Astrocyte of the hippocampus (primary cell): ENCODE measurements around the gene LLGL1.
"Not testable (repeated sequence)": the region's sequence is repeated elsewhere in the genome, so short reads cannot be mapped to it uniquely, and the experiment has no call there.

Experiments used
- DNase-seq: peaks from one replicate; pipeline ENCODE4 v3.0.0; 2011; ENCODE audit warnings: low read depth, low spot score

Gene LLGL1

DNA sequence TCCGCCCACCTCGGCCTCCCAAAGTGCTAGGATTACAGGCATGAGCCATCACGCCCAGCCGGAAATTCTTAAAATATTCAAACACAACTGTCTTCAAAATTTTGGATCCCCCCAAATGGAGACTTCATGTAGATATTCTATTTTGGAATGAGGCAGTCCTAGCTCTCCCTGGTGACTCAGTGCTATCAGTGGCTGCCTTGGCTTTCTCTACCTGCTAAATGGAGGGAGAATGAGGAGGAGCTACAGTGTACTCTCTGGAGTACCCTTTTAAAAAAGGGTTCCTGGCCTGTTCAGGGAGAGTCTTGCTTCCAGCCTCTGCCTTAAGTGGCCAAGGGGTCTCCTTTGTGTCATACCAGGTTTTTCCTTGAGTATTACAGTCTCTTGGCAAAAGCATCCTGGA lies 31.0 kb upstream of the LLGL1 start:
- no peak for DNase-seq

DNA sequence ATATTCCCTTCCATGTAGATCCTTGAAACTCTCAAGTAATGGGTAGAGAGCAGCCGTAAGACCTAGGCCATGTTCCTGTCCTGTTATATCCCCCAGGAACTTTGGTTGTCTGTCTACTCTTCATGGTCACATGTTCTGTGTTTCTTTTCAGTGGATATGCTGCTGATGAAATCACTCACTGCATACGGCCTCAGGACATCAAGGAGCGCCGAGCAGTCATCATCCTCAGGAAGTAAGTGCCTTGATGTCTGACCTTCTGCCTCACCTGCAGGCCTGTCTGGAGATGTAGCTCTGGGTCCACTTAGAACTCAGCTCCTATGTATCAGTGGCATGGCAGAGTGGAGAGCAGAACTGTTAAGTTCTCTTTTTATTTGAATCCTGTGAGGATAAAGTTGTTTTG lies 30.6 kb upstream of the LLGL1 start:
- no peak for DNase-seq

DNA sequence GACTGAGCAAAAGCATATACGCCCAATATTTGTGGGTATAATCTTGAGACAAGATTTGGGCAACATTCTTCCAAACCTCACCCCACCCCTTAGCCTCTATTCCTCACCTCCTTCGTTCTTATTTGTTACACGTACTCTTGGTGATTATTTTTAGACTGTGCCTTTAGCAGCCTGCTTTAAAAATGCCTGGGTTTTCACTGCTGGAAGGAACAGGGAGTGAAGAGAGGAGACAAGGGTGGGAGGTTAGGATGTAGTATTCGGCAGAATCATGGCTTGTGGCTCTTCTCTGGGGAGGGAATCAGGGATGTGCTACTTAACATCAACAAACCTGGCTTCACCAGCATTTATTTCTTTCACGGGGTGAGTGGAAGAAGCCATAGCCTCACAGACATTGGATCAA lies 30.2 kb upstream of the LLGL1 start:
- DNase-seq = no peak

DNA sequence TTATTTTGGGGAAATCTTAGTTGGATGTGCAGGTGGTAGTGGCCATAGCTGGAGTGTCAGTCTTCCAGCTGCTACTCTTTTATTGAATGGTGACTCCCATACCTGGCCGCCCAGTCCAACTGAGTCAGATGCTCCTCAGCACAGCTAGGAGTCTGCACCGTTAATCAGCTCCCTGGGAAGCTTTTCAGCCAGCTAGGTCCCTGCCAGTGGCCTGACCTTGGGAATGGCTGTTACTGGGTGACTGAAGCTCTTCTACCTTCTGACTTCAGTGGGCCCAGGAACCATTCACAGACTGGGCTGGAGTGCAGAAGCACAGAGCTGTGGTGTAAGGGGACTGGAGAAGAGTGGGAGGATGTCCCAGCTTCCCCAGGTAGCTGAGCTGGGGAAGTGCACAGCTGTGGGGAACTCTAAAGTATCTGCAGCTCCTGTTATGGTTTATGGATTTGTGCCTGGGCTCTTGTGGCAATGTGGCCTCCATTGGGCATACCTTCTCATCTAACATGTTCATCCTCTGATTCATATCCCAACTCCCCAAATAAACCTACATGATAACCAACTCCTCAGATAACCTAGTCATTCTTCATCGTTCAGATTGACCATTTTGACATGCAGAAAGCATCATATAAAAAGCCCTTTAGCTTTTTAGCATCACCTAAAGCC lies 27.8 kb upstream of the LLGL1 start:
- no peak for DNase-seq

DNA sequence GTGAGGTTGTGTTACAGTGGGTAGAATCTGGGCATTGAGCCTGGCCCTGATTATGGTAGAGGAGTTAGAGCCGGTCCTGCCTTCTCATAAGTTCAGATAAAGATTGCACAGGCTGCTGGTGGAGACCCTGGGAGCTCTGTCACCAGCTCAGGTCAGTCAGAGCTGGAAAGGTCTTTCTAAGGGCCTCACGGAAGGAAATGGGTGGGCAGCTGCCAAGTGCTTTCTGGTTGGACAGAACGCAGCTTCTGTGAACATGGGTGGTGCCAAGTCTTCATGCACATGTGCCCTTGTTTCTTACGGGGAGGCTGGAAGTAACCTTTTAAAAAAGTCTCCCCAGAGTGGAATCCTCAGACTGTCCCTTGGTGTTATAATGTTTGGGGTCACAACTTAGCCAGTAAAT lies 26.9 kb upstream of the LLGL1 start:
- DNase-seq = no peak

DNA sequence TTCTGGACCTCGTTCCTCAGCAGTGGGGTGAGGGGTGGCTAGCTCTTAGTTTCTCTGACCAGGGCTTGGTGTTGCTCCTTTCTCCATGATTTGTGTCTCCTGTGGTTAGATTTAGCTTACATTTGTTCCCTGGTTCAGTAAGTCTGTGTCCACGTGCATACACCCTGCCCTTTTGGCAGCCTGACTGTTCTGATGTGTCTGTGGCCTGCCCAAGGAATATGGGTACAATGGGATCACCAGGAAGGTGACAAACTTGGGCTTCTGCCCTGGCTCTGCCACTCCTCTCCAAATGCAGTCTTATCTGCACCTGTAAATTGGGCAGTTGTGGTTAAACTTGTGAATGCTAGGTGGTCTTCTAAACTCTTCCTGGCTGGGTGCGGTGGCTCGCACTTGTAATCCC lies 24.3 kb upstream of the LLGL1 start:
- DNase-seq = no peak

DNA sequence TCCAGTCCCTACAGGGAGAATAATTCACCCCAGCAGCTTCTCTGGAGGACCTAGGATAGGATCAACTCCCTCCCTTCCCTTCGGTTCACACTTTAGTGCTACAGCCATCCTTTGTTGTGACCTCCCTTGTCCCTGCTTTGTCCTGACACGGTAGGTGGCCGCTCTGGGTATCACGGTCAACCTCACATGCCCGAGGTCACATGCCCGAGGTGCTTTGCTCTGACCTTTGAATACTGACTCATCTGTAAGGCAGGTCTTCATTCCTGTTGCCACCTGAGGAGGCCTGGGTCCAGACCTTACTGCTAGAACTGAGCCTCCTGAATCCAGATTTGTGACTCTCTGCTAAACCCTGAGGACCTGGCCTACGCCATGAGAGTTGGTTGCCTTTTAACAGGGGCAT lies 22.1 kb upstream of the LLGL1 start:
- DNase-seq = no peak

DNA sequence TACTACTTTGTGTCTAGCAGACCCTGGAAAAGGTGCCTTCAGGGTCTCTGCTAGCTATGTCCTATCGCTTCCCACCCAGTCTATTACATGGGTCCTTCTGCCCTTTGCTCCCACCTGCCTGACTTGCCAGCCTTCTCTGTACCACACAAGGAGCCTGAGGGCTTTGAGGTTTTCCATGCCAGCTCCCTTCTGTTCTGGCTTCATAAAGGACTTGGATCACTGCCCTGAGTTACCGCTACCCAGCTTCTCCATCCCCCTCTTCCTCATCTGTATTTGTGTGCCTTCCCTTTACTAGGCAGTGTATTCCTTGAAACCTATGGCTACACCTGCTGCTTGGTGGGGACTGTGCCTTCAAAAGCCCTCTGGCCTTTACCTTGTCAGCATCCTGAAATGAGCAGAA lies 19.6 kb upstream of the LLGL1 start:
- DNase-seq = peak; percentile 29

DNA sequence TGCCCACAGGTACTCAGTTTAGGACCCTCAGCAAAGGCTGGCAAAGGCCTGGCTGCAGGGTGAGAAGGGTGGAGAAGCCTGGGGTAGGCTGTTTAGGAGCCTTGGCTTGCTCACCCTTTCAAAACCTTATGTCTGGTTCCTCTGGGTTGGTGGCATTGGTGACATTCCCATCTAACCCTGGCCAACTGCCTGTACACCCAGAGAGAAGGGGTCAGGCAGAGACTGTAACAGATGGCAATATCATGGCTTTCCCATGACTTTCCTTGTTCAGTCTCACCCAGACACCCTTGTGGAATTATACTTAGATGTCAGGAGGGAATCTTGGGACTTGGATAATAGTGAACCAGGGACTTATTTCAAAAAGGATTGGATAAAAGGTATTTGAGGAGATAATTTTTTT lies 18.5 kb upstream of the LLGL1 start:
- no peak for DNase-seq

DNA sequence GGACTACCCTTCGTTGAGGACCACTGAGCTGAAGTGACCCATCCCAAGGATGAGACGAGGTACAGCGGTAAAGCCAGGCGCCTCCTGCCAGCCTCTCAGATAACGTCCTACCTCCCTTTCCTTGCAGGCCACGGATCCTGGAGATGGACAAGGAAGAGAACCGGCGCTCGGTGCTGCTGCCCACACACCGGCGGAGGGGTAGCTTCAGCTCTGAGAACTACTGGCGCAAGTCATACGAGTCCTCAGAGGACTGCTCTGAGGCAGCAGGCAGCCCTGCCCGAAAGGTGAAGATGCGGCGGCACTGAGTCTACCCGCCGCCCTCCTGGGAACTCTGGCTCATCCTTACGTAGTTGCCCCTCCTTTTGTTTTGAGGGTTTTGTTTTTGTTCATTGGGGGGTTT lies 17.3 kb upstream of the LLGL1 start:
- DNase-seq = no peak

DNA sequence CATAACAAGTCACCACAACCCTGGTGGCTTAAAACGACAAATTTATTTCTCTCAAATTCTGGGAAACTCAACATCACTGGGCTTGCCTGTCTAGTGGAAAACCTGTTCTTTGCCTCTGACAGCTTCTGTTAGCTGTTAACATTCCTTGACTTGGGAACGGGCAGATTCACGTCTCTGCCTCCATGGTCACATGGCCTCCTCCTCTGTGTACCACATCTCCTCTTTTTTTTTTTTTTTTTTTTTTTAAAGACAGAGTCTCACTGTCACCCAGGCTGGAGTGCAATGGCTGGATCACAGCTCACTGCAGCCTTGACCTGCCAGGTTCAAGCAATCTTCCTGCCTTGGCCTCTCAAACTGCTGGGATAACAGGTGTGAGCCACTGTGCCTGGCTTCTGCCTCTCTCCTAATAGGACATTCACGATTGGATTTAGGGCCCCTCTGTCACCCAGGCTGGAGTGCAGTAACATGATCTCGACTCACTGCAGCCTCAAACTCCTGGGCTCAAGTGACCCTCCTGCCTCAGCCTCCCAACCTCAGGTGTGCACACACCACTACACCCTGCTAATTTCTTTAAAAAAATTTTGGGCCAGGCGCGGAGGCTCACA lies 11.7 kb upstream of the LLGL1 start:
- no peak for DNase-seq

DNA sequence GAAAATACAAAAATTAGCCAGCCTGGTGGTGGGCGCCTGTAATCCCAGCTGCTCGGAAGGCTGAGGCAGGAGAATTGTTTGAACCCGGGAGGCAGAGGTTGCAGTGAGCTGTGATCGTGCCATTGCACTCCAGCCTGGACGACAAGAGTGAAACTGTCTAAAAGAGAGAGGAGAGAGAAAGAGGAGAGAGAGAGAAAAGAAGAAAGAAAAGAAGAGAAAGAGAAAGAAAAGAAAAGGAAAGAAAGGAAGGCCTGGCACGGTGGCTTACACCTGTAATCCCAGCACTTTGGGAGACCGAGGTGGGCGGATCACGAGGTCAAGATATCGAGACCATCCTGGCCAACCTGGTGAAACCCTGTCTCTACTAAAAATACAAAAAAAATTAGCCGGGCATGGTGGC lies 8.5 kb upstream of the LLGL1 start:
- DNase-seq = not testable (repeated sequence)

DNA sequence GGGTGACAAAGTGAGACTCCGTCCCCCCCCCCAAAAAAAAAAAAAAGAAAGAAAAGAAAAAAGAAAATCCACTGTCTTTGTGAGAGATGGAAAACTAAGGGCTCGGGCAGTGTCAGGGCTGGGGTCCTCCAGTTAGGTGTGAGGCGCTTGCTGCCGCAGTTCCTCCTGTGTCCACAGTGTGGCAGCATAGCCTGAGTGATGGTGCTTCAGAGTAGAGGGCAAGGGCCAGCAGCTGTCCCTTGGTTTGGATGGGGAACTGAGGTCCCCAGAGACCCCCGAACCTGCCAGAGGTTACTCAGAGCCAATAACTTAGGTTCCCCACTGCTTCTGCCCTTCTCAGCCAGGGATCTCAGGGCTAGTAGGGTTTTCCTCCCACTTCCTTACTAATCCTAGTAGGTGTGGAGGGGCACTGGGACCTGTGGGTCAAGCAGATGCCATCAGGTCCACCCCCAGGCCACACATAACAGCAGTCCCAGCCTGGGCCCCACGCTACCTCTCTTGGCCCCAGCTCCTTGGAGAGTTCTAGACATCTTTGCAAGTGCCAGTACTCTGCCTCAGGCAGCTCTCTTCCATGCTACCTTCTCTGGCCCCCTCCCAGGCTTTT lies 7.9 kb upstream of the LLGL1 start:
- peak; percentile 81 for DNase-seq

DNA sequence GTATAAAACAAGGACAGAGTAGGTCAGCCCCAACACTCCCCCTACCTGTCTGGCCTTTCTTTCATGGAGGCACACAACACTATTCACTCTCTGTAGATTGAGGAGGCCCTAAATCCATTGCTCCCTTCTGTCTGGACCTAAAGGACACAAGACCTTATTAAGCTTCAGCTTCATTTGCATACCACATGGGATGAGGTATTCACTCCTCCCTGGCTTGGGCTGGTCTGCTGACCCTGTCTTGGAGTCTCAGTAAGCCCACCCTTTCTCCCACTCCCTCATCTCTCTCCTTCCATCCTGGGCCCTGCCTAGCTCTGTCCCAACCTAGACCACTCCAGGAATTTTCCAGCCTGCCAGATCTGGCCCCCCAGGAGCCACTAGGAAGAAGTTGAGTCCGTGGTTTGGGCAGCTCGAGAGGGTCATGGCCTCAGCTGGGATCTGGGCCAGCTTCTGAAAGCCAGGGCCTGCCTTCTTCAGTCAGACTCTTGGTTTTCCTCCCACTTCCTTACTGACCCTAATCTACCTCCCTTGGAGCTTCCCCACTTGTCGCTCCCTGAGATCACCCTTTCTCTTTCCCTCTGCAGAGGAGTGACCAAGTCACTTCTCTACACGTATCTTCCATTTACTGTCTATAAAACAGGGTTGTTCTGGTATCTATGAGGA lies 6.5 kb upstream of the LLGL1 start:
- peak; percentile 70 for DNase-seq

DNA sequence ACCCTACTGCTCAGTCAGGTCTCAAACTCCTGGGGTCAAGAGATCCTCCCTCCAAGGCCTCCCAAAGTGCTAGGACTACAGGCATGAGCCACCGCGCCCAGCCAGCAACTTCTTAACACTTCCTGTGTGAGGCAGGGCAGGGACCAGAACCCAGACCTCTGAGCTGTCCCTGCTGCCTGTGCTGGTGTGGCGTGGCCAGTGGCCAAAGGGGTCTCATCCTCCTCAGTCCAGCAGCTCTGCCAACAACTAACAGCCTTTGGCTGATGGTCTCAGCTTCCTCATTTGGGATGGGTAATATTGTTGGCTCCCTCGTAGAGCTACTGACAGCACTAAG lies 1.4 kb upstream of the LLGL1 start:
- no peak for DNase-seq

DNA sequence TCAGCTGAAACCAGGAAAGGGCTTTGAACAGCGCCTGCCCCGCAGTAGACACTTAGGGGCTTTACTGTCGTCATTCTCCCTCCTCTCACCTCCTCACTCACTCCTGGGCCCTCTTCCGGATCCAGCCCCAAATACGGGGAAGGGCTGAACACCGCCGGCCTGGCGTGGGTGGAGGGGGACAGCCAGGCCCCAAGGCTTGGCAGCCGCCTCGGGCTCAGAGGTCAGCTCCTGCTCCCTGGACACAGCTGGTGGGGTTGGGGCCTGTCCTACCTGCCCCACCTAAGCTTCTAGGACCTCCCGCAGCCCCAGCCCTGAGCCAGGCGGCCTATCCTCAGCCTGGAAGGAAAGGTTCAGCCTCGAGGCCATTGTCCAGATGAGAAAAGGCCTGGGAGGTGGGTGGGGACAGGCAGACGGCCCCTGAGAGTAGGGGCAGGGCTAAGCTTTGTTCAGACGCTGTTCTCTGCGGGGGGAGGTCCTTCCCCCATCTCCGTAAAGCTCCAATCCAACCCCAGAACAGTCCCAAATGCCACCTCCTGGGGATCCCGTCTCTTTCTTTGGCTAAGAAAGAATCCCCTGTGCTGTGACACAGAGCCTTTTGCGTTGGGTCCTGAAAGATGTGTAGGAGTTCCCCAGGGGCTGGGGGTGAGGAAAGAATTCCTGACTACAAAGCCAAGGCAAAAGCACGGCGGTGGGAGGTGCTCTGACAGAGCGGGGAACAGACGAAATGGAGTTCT lies 881 bp upstream of the LLGL1 start:
- DNase-seq = peak; percentile 46

DNA sequence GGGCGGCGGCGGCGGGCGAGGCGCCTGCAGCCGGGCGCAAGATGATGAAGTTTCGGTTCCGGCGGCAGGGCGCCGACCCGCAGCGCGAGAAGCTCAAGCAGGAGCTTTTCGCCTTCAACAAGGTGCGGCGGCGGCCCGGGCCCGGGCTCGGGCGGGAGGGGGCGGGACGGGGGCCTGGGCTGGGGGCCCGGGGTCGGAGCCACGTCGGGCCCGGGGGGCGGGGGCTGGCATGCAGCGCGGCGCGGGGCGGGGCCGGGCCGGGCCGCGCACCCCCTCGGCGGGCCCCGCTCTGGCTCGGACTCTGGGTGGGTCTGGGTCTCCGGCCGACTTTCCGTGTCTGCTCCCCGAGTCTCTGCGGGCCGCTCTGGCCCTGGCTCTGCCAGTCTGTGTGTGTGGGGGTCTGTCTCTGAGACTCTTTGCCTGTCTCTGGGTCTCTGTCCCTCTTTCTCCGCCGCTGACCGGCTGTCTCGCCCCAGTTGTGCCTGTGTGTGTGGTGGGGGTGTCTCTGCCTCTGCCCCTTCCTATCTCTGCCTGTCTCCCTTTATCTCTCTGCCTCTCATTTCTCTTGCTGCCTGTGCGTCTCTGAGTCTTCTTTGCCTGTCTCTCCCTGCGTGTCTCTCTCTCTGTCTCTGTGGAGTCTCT lies 328 bp downstream of the LLGL1 start:
- no peak for DNase-seq

DNA sequence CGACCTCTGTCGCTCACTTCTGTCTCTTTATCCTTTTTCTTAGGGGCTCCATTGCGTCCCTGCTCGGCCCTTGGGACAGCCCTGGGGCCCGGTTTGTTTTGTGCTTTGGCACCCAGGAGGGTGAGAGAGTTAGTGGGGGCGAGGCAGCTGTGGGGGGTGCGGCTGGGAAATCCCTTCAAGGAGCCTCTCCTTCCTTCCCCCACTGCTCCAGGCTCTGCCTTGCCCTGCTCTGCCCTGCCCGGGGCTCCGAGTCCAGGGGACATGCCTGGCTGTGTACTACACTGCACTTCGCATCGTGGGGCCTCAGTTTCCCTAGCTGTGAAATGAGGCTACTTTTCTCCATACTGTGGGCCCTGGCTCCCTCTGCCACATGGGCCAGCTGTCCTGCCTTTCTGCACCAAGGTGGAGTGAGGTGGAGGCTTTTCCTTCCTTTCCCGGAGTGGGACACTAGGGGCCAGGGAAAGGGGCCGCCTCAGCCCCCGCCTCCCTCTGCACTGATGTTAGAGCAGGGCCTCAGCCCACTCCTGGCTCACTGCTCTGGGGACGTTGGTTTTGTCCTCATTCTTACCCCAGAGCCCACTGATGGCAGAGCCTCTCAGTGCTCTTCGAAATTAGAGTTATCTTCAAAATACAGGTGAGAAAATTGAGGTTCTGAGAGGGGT lies 980 bp downstream of the LLGL1 start:
- peak; percentile 29 for DNase-seq

DNA sequence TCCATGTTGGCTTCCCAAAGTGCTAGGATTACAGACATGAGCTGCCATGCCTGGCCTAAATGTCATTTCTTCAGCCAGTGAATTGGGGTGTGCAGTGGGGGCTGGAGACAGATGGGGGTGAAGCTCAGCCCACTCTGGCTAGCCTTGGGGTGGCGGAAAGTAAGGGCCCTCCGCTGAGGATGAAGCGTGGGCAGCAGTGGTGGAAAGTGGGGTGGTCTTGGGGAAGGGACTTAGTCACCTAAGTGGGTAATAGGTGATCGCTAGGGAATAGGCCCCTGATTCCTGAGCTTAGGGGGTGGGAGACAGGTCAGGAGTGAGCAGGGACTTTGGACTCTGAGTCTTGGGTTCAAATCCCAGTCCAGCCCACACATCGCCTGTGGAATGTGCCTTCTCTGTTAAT lies 2.2 kb downstream of the LLGL1 start:
- no peak for DNase-seq

DNA sequence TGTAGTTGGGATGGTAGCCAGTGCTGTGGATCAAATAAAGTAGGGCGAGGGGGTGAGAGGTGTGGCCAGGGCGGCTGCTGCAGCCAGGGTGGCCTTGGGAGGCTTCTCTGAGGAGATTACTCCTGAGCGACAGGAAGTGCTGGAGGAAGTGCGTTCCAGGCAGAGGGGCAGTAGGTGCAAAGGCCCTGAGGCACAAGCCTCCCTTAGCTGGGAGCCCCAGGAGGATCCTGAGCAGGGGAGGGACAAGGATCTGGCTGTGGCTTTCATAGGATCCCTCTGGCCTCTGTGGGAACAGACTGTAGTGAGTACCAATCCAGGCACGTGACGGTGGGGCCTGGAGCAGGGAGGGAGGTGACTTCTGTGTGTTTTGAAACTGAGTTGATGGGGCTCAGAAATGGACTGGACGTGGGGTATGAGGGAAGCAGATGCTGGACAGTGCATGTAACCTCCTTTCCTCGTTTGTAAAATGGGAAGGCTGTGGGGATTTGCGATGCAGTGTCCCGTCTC lies 2.8 kb downstream of the LLGL1 start:
- no peak for DNase-seq

DNA sequence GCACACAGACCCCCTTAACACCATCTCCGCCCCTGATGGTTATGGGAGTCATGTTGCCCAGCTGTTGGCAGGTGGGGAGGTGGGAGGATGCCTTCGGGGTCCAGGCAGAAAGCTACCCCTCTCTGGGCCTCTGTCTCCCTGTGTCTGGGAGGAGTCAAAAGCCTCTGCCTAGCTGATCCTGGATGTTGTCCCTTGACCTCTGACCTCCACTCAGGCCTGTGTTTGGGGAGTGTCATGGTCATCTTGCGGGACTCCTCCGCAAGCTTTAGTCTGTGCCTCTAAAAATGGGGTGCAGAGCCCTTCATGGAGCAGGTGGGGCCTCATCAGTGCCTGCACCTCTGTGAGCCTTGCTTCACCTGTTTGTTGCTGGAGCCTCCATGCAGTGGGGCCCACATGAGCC lies 3.8 kb downstream of the LLGL1 start:
- DNase-seq = no peak
